ENCODE measurements around the gene UQCRC1.

UQCRC1 gene

DNA sequence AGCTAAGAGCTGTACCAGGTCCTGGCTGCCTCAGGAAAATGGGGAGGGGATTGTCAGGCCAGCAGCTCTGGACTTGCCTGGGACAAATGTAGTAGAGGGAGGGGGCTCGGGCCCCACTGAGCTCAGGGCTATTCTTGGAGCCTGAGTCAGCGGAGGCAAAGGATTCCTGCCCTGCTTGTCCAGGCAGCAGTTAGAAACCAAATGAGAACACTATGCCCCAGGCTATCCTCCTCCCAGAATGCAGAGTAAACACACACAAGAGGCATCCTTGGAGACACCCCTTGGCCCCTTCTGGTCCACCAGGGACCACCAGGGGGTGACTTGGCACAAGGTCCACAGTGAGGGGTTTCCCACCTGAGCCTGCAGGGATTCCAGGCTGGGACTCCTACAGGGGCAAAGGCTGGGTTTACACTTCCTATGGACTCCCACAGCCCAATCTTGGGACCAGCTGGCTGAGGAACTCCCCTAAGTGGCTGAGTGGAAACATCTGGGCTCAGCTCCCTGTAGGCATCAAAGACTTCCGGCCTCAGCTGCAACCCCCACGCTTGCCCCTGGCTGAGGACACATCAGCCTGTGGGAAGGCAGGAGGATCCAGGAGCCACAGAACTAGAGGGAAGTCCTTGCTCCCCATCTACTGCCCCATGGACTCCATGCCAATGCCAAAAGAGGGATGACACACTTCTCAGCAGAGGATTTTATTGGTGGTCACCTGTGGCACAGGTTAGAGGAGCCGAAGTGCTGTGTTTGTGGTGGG is 10.9 kb downstream of the UQCRC1 start:
- no peak for TF ChIP-seq POLR2AphosphoS5 (IDR thresholded peaks at IDR 0.05; ENCODE audit: low read depth)
- no peak for TF ChIP-seq GABPA (IDR thresholded peaks at IDR 0.05; ENCODE audit: low read depth)
- TF ChIP-seq SPI1 (IDR thresholded peaks at IDR 0.05; ENCODE audit: borderline replicate concordance, low read depth), result no peak
- TF ChIP-seq, protein P1, sequence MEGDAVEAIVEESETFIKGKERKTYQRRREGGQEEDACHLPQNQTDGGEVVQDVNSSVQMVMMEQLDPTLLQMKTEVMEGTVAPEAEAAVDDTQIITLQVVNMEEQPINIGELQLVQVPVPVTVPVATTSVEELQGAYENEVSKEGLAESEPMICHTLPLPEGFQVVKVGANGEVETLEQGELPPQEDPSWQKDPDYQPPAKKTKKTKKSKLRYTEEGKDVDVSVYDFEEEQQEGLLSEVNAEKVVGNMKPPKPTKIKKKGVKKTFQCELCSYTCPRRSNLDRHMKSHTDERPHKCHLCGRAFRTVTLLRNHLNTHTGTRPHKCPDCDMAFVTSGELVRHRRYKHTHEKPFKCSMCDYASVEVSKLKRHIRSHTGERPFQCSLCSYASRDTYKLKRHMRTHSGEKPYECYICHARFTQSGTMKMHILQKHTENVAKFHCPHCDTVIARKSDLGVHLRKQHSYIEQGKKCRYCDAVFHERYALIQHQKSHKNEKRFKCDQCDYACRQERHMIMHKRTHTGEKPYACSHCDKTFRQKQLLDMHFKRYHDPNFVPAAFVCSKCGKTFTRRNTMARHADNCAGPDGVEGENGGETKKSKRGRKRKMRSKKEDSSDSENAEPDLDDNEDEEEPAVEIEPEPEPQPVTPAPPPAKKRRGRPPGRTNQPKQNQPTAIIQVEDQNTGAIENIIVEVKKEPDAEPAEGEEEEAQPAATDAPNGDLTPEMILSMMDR (IDR thresholded peaks at IDR 0.05; ENCODE audit: insufficient read depth, low read length), result no peak
- TF ChIP-seq, protein P2, sequence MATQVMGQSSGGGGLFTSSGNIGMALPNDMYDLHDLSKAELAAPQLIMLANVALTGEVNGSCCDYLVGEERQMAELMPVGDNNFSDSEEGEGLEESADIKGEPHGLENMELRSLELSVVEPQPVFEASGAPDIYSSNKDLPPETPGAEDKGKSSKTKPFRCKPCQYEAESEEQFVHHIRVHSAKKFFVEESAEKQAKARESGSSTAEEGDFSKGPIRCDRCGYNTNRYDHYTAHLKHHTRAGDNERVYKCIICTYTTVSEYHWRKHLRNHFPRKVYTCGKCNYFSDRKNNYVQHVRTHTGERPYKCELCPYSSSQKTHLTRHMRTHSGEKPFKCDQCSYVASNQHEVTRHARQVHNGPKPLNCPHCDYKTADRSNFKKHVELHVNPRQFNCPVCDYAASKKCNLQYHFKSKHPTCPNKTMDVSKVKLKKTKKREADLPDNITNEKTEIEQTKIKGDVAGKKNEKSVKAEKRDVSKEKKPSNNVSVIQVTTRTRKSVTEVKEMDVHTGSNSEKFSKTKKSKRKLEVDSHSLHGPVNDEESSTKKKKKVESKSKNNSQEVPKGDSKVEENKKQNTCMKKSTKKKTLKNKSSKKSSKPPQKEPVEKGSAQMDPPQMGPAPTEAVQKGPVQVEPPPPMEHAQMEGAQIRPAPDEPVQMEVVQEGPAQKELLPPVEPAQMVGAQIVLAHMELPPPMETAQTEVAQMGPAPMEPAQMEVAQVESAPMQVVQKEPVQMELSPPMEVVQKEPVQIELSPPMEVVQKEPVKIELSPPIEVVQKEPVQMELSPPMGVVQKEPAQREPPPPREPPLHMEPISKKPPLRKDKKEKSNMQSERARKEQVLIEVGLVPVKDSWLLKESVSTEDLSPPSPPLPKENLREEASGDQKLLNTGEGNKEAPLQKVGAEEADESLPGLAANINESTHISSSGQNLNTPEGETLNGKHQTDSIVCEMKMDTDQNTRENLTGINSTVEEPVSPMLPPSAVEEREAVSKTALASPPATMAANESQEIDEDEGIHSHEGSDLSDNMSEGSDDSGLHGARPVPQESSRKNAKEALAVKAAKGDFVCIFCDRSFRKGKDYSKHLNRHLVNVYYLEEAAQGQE (IDR thresholded peaks at IDR 0.05; ENCODE audit: insufficient replicate concordance, low read depth), result no peak
- H3K27ac ChIP-seq (replicated peaks), result no peak overlapping the region
- no peak overlapping the region for H3K4me3 ChIP-seq (replicated peaks; ENCODE audit: insufficient read depth, low read length)

DNA sequence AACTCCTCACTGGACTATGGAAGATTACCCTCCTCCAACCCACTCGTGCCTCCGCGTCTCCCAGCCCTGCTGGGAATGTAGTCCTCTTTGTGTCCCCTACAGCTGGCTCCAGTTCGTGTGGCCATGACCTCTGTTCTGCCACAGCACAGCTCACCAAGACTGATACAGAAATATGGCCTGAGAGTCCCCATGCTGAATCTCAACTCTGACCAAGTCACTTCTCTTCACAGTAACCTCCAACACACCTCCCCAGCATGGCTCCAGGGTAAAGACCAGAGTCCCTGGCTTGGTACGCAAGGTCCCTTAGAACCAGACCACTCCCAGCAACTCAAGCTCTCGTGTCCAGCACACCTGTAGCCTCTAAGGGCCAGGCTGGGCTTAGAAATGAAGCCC is 12.0 kb downstream of the UQCRC1 start:
- TF ChIP-seq, protein P1 (IDR thresholded peaks at IDR 0.05; ENCODE audit: insufficient read depth, low read length), result no peak
- peak; percentile 23; the same call in 1 of the 2 replicates for TF ChIP-seq POLR2AphosphoS5 (IDR thresholded peaks at IDR 0.05; ENCODE audit: low read depth)
- no peak overlapping the region for H3K4me3 ChIP-seq (replicated peaks; ENCODE audit: insufficient read depth, low read length)
- H3K27me3 ChIP-seq (ENCODE audit: insufficient read depth, poor library complexity, severe bottlenecking), result peaks cover 17% of the 10 kb centered on the region
- DNase-seq (ENCODE audit: low read depth in 1 of 2, low spot score in 1 of 2), result no peak
- H3K27ac ChIP-seq (replicated peaks), result no peak overlapping the region

More for the DNA sequence above, 10.9 kb downstream of the UQCRC1 start:
- H3K27me3 ChIP-seq (ENCODE audit: insufficient read depth, poor library complexity, severe bottlenecking), result peaks cover 10% of the 10 kb centered on the region
- no peak for DNase-seq (ENCODE audit: low read depth in 1 of 2, low spot score in 1 of 2)

DNA sequence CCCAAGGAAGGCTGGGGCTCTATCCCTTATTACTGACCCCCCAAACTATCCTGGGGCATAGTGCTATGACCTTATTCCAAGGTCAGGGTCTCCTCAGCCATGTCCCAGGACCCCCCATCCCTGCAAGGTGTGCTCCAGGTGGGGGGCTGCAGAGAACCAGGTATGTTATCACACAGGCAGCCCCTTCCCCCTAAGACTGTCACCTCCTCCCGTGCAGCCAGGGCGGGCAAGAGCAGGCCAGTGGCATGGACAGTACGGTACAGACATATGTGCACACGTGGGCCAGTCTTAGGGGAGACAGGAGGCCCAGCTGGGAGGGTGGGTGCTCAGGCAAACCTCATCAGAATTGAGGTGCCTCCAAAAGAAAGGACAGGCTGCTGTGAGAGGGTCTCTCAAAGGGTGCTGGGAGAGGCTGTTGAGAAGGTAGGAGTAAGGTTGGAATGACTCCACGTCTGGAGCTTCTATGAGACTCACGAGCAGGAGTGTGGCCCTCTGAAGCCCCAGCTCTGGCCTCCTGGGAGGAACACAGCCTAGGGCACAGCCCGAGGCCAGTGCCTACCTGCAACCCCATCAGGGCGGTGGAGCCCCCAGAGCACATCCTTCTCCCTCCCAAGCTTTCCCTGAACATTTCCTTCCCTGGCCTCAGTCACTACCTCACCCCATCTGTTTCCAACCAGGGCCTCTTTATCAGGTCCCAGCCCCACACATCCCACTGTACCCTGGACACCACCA is 12.6 kb downstream of the UQCRC1 start:
- Histone ChIP-seq H3K27ac (replicated peaks) (no peak overlapping the region), H3K27me3 (ENCODE audit: insufficient read depth, poor library complexity, severe bottlenecking) (peaks cover 17% of the 10 kb centered on the region), H3K4me3 (replicated peaks; ENCODE audit: insufficient read depth, low read length) (no peak overlapping the region)
- TF ChIP-seq SPI1 (IDR thresholded peaks at IDR 0.05; ENCODE audit: borderline replicate concordance, low read depth) (no peak), POLR2AphosphoS5 (IDR thresholded peaks at IDR 0.05; ENCODE audit: low read depth) (no peak), GABPA (IDR thresholded peaks at IDR 0.05; ENCODE audit: low read depth) (no peak)
- TF ChIP-seq, protein P2 (IDR thresholded peaks at IDR 0.05; ENCODE audit: insufficient replicate concordance, low read depth), result no peak
- TF ChIP-seq, protein P1 (IDR thresholded peaks at IDR 0.05; ENCODE audit: insufficient read depth, low read length), result no peak
- no peak for DNase-seq (ENCODE audit: low read depth in 1 of 2, low spot score in 1 of 2)
